Lower leg skin (tissue), 4 donors: ENCODE measurements around the gene LIN7A. TPM values are rescaled to one million over a fixed set of nuclear protein-coding genes. Genes with fewer than 3 reads are reported as not detected.

Source experiments
- DNase-seq, 2 donors: peaks; one replicate each; pipeline ENCODE4 v3.0.0-alpha.2; 2019; ENCODE audit warnings: low spot score in 2 of 2
- H3K4me3 ChIP-seq: fragments of 200-600 bp; sonication (generic); 2 replicates; pipeline ENCODE4 v1.5.1; 2017; ENCODE audit warnings: mild to moderate bottlenecking, low read depth; ENCODE audit not compliant: poor library complexity, severe bottlenecking
- POLR2A ChIP-seq, 2 donors: fragments of 450-650 bp; IDR thresholded peaks; one replicate each; pipeline ENCODE4 v1.6.1; 2016 to 2017; ENCODE audit warnings: antibody characterized with exemption in 2 of 2, mild to moderate bottlenecking in 1 of 2, moderate library complexity in 1 of 2
- WGBS, 2 donors: methylation state at CpG; one replicate each; pipeline ENCODE4 v1.1.5; 2018; 5-methylcytosine and 5-hydroxymethylcytosine counted together
- intact Hi-C: fragments of 100-400 bp; cut with DNase I; formaldehyde crosslinking; loops from one replicate; pipeline ENCODE4 v1.15.0; 2023; ENCODE audit warnings: low total_unique reads
- total RNA-seq, 4 donors: library from RNA; depleted of rRNA; stranded (reverse); fragments of >200 nt; gene quantifications; one replicate each; pipeline ENCODE4 v1.1.0, GENCODE V29; 2016
- TF ChIP-seq, protein P1 (sequence below), 3 donors: fragments of 450-650 bp; IDR thresholded peaks; one replicate each; pipeline ENCODE4 v1.5.1; 2016; ENCODE audit warnings: antibody characterized with exemption in 3 of 3, mild to moderate bottlenecking in 3 of 3, moderate library complexity in 2 of 3

Gene LIN7A
- total RNA-seq, 4 donors from 2014 or later, result 0.34 to 3.8 (median 0.64) TPM

GRCh38 chr12:80769553-80770140 lies 168.1 kb downstream of the LIN7A start:
- intact Hi-C loops, result loop anchor here (10.0 kb wide), 1 partner anchor 355 kb away; no protein-coding TSS in a partner anchor
- WGBS, 2 donors, result 74 to 85% methylated on average over 1 of the region's 1 CpG
- H3K4me3 ChIP-seq, result no peak overlapping the region
- TF ChIP-seq, protein P1, sequence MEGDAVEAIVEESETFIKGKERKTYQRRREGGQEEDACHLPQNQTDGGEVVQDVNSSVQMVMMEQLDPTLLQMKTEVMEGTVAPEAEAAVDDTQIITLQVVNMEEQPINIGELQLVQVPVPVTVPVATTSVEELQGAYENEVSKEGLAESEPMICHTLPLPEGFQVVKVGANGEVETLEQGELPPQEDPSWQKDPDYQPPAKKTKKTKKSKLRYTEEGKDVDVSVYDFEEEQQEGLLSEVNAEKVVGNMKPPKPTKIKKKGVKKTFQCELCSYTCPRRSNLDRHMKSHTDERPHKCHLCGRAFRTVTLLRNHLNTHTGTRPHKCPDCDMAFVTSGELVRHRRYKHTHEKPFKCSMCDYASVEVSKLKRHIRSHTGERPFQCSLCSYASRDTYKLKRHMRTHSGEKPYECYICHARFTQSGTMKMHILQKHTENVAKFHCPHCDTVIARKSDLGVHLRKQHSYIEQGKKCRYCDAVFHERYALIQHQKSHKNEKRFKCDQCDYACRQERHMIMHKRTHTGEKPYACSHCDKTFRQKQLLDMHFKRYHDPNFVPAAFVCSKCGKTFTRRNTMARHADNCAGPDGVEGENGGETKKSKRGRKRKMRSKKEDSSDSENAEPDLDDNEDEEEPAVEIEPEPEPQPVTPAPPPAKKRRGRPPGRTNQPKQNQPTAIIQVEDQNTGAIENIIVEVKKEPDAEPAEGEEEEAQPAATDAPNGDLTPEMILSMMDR (IDR thresholded peaks at IDR 0.05), result no peak
- no peak for TF ChIP-seq POLR2A (IDR thresholded peaks at IDR 0.05)
- DNase-seq, result no peak

GRCh38 chr12:80766897-80767296 lies 170.8 kb downstream of the LIN7A start:
- DNase-seq, result no peak
- TF ChIP-seq, protein P1 (IDR thresholded peaks at IDR 0.05), result no peak
- TF ChIP-seq POLR2A (IDR thresholded peaks at IDR 0.05), result no peak
- H3K4me3 ChIP-seq, result no peak overlapping the region
- 72 to 77% methylated on average over 2 of the region's 2 CpGs for WGBS, 2 donors
- intact Hi-C loops, result loop anchor here (10.0 kb wide), 1 partner anchor 352 kb away; no protein-coding TSS in a partner anchor

- WGBS, 2 donors, result 86 to 93% methylated on average over 1 of the region's 1 CpG
- TF ChIP-seq, protein P1 (IDR thresholded peaks at IDR 0.05), result no peak
- TF ChIP-seq POLR2A (IDR thresholded peaks at IDR 0.05), result no peak
- intact Hi-C loops, result loop anchor here (10.0 kb wide), 1 partner anchor 351 kb away; no protein-coding TSS in a partner anchor
- no peak overlapping the region for H3K4me3 ChIP-seq
- no peak for DNase-seq
Observed at GRCh38 chr12:80766210-80766609, 171.5 kb downstream of the LIN7A start.

- WGBS, 2 donors, result 3 to 6% methylated on average over 4 of the region's 4 CpGs
- TF ChIP-seq, protein P1 (IDR thresholded peaks at IDR 0.05), result no peak
- TF ChIP-seq POLR2A (IDR thresholded peaks at IDR 0.05), result no peak
- H3K4me3 ChIP-seq, result no peak overlapping the region
- intact Hi-C loops, result loop anchor here (10.0 kb wide), 1 partner anchor 349 kb away; no protein-coding TSS in a partner anchor
- no peak for DNase-seq
Observed at GRCh38 chr12:80763874-80764273, 173.9 kb downstream of the LIN7A start.

- no peak for DNase-seq
- WGBS, 2 donors, result 85 to 86% methylated on average over 5 of the region's 5 CpGs
- intact Hi-C loops, result loop anchor here (10.0 kb wide), 1 partner anchor 347 kb away; no protein-coding TSS in a partner anchor
- no peak overlapping the region for H3K4me3 ChIP-seq
- TF ChIP-seq, protein P1 (IDR thresholded peaks at IDR 0.05), result no peak
- TF ChIP-seq POLR2A (IDR thresholded peaks at IDR 0.05), result no peak
Observed at GRCh38 chr12:80761838-80762237, 175.9 kb downstream of the LIN7A start.
